ENCODE data around the gene AKAP6.

AKAP6 gene

DNA sequence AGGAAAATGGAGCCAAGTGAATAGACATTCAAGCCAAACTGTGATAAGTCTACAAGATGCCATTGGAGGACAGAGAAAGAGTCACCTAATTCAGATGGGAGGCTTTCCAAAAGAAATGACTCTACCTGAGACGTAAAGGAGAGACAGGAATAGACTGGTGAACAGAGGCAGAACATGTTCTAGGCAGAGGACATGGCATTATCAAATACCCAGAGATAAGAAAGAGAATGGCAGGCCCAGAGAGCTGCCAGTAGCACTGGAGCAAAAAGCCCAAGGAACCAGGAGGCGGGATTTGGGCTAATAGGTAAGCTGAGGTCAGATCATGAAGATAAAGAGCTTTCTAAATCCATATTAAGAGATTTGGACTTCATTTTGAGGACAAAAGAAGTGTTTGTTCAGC is 207.1 kb downstream of the AKAP6 start:
- TF ChIP-seq, protein P1, sequence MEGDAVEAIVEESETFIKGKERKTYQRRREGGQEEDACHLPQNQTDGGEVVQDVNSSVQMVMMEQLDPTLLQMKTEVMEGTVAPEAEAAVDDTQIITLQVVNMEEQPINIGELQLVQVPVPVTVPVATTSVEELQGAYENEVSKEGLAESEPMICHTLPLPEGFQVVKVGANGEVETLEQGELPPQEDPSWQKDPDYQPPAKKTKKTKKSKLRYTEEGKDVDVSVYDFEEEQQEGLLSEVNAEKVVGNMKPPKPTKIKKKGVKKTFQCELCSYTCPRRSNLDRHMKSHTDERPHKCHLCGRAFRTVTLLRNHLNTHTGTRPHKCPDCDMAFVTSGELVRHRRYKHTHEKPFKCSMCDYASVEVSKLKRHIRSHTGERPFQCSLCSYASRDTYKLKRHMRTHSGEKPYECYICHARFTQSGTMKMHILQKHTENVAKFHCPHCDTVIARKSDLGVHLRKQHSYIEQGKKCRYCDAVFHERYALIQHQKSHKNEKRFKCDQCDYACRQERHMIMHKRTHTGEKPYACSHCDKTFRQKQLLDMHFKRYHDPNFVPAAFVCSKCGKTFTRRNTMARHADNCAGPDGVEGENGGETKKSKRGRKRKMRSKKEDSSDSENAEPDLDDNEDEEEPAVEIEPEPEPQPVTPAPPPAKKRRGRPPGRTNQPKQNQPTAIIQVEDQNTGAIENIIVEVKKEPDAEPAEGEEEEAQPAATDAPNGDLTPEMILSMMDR (conservative IDR thresholded peaks at IDR 0.05) = no peak
- TF ChIP-seq ZFX (IDR thresholded peaks at IDR 0.05) = no peak
- H3K27ac ChIP-seq = no peak overlapping the region

DNA sequence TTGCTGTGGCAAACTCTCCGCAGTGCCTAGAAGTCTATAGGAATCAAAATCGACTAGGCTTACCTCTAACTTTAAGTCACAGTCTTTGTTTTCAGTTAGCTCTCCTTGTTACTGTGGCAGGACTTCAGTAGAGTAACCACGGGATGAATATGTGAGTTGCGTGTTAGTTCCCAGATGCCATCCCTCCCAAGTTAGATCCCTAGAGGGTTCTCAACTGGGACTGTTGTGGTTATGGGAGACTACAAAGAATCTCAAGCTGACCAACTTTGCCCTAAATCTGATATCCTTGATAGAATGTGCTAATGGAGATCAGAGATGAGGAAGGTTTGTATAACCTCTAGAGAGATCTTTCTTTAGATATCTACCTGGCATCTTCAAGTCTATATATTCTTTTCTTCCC is 208.1 kb downstream of the AKAP6 start:
- TF ChIP-seq, protein P1 (conservative IDR thresholded peaks at IDR 0.05) = no peak
- TF ChIP-seq ZFX (IDR thresholded peaks at IDR 0.05) = no peak
- H3K27ac ChIP-seq = no peak overlapping the region

- TF ChIP-seq, protein P1 (conservative IDR thresholded peaks at IDR 0.05) = no peak
- TF ChIP-seq ZFX (IDR thresholded peaks at IDR 0.05) = no peak
- no peak overlapping the region for H3K27ac ChIP-seq
These were observed 213.4 kb downstream of the AKAP6 start for GRCh38 chr14:32542507-32542906.

DNA sequence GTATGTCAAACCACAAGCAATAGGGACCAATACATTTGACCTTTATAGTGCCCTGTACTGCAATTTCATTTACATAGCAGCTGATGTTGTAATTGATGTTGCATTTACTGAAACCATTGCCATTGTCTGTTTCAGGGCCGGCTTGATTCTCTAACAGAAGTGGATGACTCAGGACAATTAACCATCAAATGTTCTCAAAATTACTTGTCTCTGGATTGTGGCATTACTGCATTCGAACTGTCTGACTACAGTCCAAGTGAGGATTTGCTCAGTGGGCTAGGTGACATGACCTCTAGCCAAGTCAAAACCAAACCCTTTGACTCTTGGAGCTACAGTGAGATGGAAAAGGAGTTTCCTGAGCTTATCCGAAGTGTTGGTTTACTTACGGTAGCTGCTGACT is 216.0 kb downstream of the AKAP6 start:
- no peak for TF ChIP-seq ZFX (IDR thresholded peaks at IDR 0.05)
- TF ChIP-seq, protein P1 (conservative IDR thresholded peaks at IDR 0.05) = no peak
- no peak overlapping the region for H3K27ac ChIP-seq

GRCh38 chr14:32545506-32546210 is 216.6 kb downstream of the AKAP6 start:
- TF ChIP-seq, protein P1 (conservative IDR thresholded peaks at IDR 0.05) = no peak
- no peak for TF ChIP-seq ZFX (IDR thresholded peaks at IDR 0.05)
- H3K27ac ChIP-seq = no peak overlapping the region

DNA sequence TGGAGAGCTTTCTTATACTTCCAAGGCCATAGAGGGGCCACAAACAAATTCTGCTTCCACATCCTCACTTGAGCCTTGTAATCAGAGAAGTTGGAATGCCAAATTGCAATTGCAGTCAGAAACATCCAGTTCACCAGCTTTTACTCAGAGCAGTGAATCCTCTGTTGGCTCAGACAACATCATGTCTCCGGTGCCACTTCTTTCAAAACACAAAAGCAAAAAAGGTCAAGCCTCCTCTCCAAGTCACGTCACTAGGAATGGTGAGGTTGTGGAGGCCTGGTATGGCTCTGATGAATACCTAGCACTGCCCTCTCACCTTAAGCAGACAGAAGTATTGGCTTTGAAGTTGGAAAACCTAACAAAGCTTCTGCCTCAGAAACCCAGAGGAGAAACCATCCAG is 217.1 kb downstream of the AKAP6 start:
- H3K27ac ChIP-seq = no peak overlapping the region
- no peak for TF ChIP-seq ZFX (IDR thresholded peaks at IDR 0.05)
- TF ChIP-seq, protein P1 (conservative IDR thresholded peaks at IDR 0.05) = no peak

- no peak overlapping the region for H3K27ac ChIP-seq
- TF ChIP-seq, protein P1 (conservative IDR thresholded peaks at IDR 0.05) = no peak
- no peak for TF ChIP-seq ZFX (IDR thresholded peaks at IDR 0.05)
These were observed 223.7 kb downstream of the AKAP6 start for GRCh38 chr14:32552766-32553165.
